DOHH2 (cell line): ENCODE measurements around the gene C2orf69.

ENCODE experiments used
- EZH2phosphoT487 ChIP-seq: fragments of 200-600 bp; sonication (generic); IDR thresholded peaks from 2 replicates; pipeline ENCODE4 v1.6.1; 2017; ENCODE audit warnings: borderline replicate concordance, mild to moderate bottlenecking, antibody characterized with exemption, low read length, moderate library complexity, mixed read lengths
- TF ChIP-seq, protein P1 (sequence below): fragments of 200-600 bp; sonication (generic); IDR thresholded peaks from one replicate; pipeline ENCODE4 v1.5.1; 2014; ENCODE audit warnings: antibody characterized with exemption, mild to moderate bottlenecking, low read depth, low read length; ENCODE audit not compliant: poor library complexity, severe bottlenecking

DNA sequence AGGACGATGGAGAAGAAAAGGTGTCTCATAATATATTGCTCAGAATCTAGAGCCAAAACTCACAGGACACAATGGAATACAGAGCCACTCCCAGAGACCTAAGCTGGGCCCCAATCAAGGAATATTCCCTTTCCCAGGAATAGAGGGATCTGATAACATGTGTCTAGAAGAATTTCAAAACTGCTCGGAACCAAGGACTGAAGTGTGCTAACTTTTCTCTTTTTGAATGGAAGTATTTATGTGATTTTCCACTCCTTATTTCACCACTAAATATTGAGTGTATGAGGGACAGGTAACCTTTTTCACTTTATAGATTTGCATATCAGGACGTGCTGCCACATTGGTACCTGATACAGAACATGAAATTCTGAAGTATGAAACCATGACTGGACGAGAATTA, 9.2 kb upstream of the C2orf69 start:
- TF ChIP-seq, protein P1, sequence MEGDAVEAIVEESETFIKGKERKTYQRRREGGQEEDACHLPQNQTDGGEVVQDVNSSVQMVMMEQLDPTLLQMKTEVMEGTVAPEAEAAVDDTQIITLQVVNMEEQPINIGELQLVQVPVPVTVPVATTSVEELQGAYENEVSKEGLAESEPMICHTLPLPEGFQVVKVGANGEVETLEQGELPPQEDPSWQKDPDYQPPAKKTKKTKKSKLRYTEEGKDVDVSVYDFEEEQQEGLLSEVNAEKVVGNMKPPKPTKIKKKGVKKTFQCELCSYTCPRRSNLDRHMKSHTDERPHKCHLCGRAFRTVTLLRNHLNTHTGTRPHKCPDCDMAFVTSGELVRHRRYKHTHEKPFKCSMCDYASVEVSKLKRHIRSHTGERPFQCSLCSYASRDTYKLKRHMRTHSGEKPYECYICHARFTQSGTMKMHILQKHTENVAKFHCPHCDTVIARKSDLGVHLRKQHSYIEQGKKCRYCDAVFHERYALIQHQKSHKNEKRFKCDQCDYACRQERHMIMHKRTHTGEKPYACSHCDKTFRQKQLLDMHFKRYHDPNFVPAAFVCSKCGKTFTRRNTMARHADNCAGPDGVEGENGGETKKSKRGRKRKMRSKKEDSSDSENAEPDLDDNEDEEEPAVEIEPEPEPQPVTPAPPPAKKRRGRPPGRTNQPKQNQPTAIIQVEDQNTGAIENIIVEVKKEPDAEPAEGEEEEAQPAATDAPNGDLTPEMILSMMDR: no peak
- no peak for TF ChIP-seq EZH2phosphoT487
